CD14-positive monocyte (primary cell): ENCODE data around the gene SNX4. TPM values are rescaled to one million over a fixed set of nuclear protein-coding genes. Genes with fewer than 3 reads are reported as not detected.

Source experiments
- DNase-seq, 3 donors: peaks; one replicate each; pipeline ENCODE4 v3.0.0-alpha.2; 2011 to 2022
- H2AFZ ChIP-seq: 2 replicates; pipeline ENCODE4 v1.6.0; 2012; ENCODE audit warnings: mild to moderate bottlenecking, low read depth, low read length, inconsistent platforms; ENCODE audit not compliant: insufficient read depth, poor library complexity, severe bottlenecking
- H3K27ac ChIP-seq, 2 donors: 1 replicate in 1 of 2; 2 replicates in 1 of 2; pipeline ENCODE4 v1.5.1; 2012 to 2013; ENCODE audit warnings: low read length in 2 of 2, control low read depth in 1 of 2, inconsistent platforms in 1 of 2, low read depth in 1 of 2, mild to moderate bottlenecking in 1 of 2
- H3K27me3 ChIP-seq, 2 donors: one replicate each; pipeline versions ENCODE4 v1.6.0 to v1.6.1; 2011 to 2013; ENCODE audit warnings: low read length in 2 of 2; ENCODE audit not compliant: control insufficient read depth in 2 of 2, insufficient read depth in 2 of 2
- H3K36me3 ChIP-seq, 2 donors: replicated peaks in 1 of 2; 1 replicate in 1 of 2; 2 replicates in 1 of 2; pipeline versions ENCODE4 v1.5.1 to v1.6.1; 2012 to 2013; ENCODE audit warnings: low read length in 2 of 2, control low read depth in 1 of 2, inconsistent platforms in 1 of 2, mild to moderate bottlenecking in 1 of 2; ENCODE audit not compliant: insufficient read depth in 2 of 2, control insufficient read depth in 1 of 2
- H3K4me1 ChIP-seq, 2 donors: 1 replicate in 1 of 2; 2 replicates in 1 of 2; pipeline versions ENCODE4 v1.5.1 to v1.6.1; 2012 to 2013; ENCODE audit warnings: low read length in 2 of 2, control low read depth in 1 of 2, inconsistent platforms in 1 of 2, mild to moderate bottlenecking in 1 of 2, moderate library complexity in 1 of 2; ENCODE audit not compliant: insufficient read depth in 2 of 2, control insufficient read depth in 1 of 2
- H3K4me2 ChIP-seq: replicated peaks from 2 replicates; pipeline ENCODE3; 2012; ENCODE audit warnings: low read length, moderate library complexity, mild to moderate bottlenecking; ENCODE audit not compliant: poor library complexity, severe bottlenecking; ENCODE audit errors: extremely low read depth
- H3K4me3 ChIP-seq, 3 experiments: fragments of 200-600 bp in 1 of 3; sonication (generic) in 1 of 3; replicated peaks in 1 of 3; 1 replicate in 2 of 3; 2 replicates in 1 of 3; pipeline ENCODE4 v1.5.1; 2011 to 2013; ENCODE audit warnings: low read length in 3 of 3, mild to moderate bottlenecking in 3 of 3, control low read depth in 2 of 3, low read depth in 2 of 3, inconsistent platforms in 1 of 3, moderate library complexity in 1 of 3
- H3K79me2 ChIP-seq: 2 replicates; pipeline ENCODE4 v1.6.0; 2012; ENCODE audit warnings: mild to moderate bottlenecking, control low read depth, inconsistent platforms, low read length, moderate library complexity; ENCODE audit not compliant: insufficient read depth
- H3K9ac ChIP-seq: 2 replicates; pipeline ENCODE4 v1.6.0; 2017; ENCODE audit warnings: low read length, mild to moderate bottlenecking; ENCODE audit not compliant: insufficient read depth, poor library complexity, severe bottlenecking
- H3K9me3 ChIP-seq, 2 donors: replicated peaks in 1 of 2; 1 replicate in 1 of 2; 2 replicates in 1 of 2; pipeline versions ENCODE4 v1.5.1 to v1.6.1; 2012 to 2013; ENCODE audit warnings: low read length in 2 of 2, control low read depth in 1 of 2; ENCODE audit not compliant: control insufficient read depth in 1 of 2, insufficient read depth in 1 of 2
- H4K20me1 ChIP-seq: 2 replicates; pipeline ENCODE4 v1.6.0; 2012; ENCODE audit warnings: mild to moderate bottlenecking, low read length, control low read depth, moderate library complexity; ENCODE audit not compliant: insufficient read depth
- H3K27ac Mint-ChIP-seq, 7 donors: one replicate each; pipeline ENCODE4 v1.8.0; 2020; ENCODE audit warnings: mild to moderate bottlenecking in 7 of 7, mixed read lengths in 7 of 7, moderate library complexity in 6 of 7, inconsistent platforms in 2 of 7
- H3K27me3 Mint-ChIP-seq, 3 donors: one replicate each; pipeline ENCODE4 v1.8.0; 2021 to 2022; ENCODE audit warnings: low read depth in 3 of 3, mild to moderate bottlenecking in 3 of 3, mixed read lengths in 3 of 3, moderate library complexity in 3 of 3, inconsistent platforms in 1 of 3
- H3K36me3 Mint-ChIP-seq, 2 donors: one replicate each; pipeline ENCODE4 v1.8.0; 2020; ENCODE audit warnings: mixed read lengths in 2 of 2, inconsistent platforms in 1 of 2, mild to moderate bottlenecking in 1 of 2
- H3K4me1 Mint-ChIP-seq: one replicate; pipeline ENCODE4 v1.8.0; 2020; ENCODE audit warnings: mild to moderate bottlenecking, mixed read lengths
- H3K4me3 Mint-ChIP-seq, 2 donors: one replicate each; pipeline ENCODE4 v1.8.0; 2020; ENCODE audit warnings: mild to moderate bottlenecking in 2 of 2, mixed read lengths in 2 of 2, moderate library complexity in 1 of 2
- H3K9me3 Mint-ChIP-seq, 7 donors: one replicate each; pipeline ENCODE4 v1.8.0; 2020 to 2022; ENCODE audit warnings: mixed read lengths in 7 of 7, mild to moderate bottlenecking in 6 of 7, moderate library complexity in 6 of 7, inconsistent platforms in 2 of 7
- WGBS: methylation state at CpG from one replicate; pipeline ENCODE4 v1.1.5; 2013; ENCODE audit warnings: missing lambda C conversion rate; ENCODE audit not compliant: insufficient coverage; 5-methylcytosine and 5-hydroxymethylcytosine counted together
- intact Hi-C, 2 donors: fragments of 100-400 bp; cut with micrococcal nuclease; formaldehyde crosslinking; loops; one replicate each; pipeline versions ENCODE4 v1.15.0 to v1.15.1; 2023
- polyA plus RNA-seq, 3 donors: library from polyadenylated mRNA; depleted of rRNA in 1 of 3; unstranded in 2 of 3; stranded (reverse) in 1 of 3; fragments of 300-500 nt in 2 of 3; fragments of >200 nt in 1 of 3; fragmentation: Illumina TruSeq in 2 of 3; gene quantifications; 1 replicate in 2 of 3; 2 replicates in 1 of 3; pipeline ENCODE4 v1.2.3, GENCODE V29; 2012 to 2021
- TF ChIP-seq, protein P1 (sequence below): fragments of 200-600 bp; IDR thresholded peaks from one replicate; pipeline ENCODE4 v1.8.0; 2022; ENCODE audit warnings: antibody characterized with exemption, mild to moderate bottlenecking

Gene SNX4
- polyA plus RNA-seq, 3 donors = 6.8 to 51.5 (median 40.8) TPM

DNA sequence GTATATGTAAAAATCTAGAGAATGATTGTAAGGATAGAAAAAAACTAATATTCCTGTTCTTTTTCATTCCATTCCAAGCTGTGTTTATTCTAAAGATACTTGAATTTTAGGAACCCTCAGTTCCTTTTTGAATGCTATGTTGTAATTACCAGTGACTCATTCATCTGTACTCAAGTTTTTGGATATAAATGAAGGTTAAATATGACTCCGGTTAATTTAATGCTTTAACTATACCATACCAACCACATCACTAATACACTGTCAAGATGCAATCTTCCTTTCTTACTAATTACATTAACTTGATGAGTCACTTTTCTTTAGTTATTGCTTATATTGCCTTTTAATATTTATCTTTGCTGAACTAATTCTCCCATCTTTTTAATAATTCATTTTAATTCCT lies 76.1 kb downstream of the SNX4 start:
- H3K79me2 ChIP-seq = no peaks in the 10 kb centered on the region
- no peak overlapping the region for H3K27ac ChIP-seq
- H2AFZ ChIP-seq = no peak overlapping the region
- intact Hi-C loops = no loop called here
- peaks cover 11% of the 10 kb centered on the region for H3K4me1 Mint-ChIP-seq
- H3K4me3 Mint-ChIP-seq = no peak overlapping the region
- no peak overlapping the region for H3K9ac ChIP-seq
- H3K27ac Mint-ChIP-seq = no peak overlapping the region
- no CpG with 5 or more reads among the region's 1 CpG for WGBS
- H3K36me3 Mint-ChIP-seq = peaks cover 26 to 43% of the 10 kb centered on the region in 2 donors
- H3K9me3 Mint-ChIP-seq = peaks cover 0 to 4% (median 0%) of the 10 kb centered on the region in 7 donors
- TF ChIP-seq, protein P1, sequence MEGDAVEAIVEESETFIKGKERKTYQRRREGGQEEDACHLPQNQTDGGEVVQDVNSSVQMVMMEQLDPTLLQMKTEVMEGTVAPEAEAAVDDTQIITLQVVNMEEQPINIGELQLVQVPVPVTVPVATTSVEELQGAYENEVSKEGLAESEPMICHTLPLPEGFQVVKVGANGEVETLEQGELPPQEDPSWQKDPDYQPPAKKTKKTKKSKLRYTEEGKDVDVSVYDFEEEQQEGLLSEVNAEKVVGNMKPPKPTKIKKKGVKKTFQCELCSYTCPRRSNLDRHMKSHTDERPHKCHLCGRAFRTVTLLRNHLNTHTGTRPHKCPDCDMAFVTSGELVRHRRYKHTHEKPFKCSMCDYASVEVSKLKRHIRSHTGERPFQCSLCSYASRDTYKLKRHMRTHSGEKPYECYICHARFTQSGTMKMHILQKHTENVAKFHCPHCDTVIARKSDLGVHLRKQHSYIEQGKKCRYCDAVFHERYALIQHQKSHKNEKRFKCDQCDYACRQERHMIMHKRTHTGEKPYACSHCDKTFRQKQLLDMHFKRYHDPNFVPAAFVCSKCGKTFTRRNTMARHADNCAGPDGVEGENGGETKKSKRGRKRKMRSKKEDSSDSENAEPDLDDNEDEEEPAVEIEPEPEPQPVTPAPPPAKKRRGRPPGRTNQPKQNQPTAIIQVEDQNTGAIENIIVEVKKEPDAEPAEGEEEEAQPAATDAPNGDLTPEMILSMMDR = no peak
- peaks cover 0 to 7% of the 10 kb centered on the region in 2 donors for H3K4me1 ChIP-seq
- H3K4me3 ChIP-seq = no peak overlapping the region
- H4K20me1 ChIP-seq = no peaks in the 10 kb centered on the region
- no peak overlapping the region for H3K4me2 ChIP-seq
- DNase-seq = peak; percentile 19 to 52 (median 49)
- peaks cover 28 to 39% of the 10 kb centered on the region in 2 donors for H3K36me3 ChIP-seq
- no peaks in the 10 kb centered on the region for H3K9me3 ChIP-seq
- H3K27me3 Mint-ChIP-seq = peaks cover 0 to 2% (median 1%) of the 10 kb centered on the region in 3 donors
- H3K27me3 ChIP-seq = no peaks in the 10 kb centered on the region

DNA sequence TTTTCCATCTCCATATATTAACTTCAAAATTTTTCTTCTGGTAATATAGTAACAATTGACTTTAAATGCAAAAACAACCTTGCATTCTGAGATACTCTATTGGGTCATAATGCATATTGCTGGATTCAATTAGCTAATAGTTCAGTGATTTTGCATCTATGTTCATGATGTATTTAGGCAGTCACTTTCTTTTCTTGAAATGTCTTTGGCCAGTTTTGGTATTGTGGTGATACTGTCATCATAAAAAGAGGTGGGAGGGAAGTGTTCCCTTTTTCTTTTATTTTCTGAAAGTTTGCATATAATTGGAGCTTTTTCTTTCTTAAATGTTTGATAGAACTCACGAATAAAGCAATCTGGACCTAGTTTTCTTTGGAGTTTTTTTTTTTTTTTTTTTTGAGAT lies 77.5 kb downstream of the SNX4 start:
- H3K36me3 ChIP-seq = peaks cover 15 to 25% of the 10 kb centered on the region in 2 donors
- no peaks in the 10 kb centered on the region for H4K20me1 ChIP-seq
- no peak overlapping the region for H3K4me3 ChIP-seq
- TF ChIP-seq, protein P1 = no peak
- intact Hi-C loops = no loop called here
- no peaks in the 10 kb centered on the region for H3K9me3 ChIP-seq
- peaks cover 0 to 7% of the 10 kb centered on the region in 2 donors for H3K4me1 ChIP-seq
- no peak overlapping the region for H2AFZ ChIP-seq
- peaks cover 1 to 2% (median 2%) of the 10 kb centered on the region in 3 donors for H3K27me3 Mint-ChIP-seq
- H3K9me3 Mint-ChIP-seq = peaks cover 0 to 4% (median 0%) of the 10 kb centered on the region in 7 donors
- WGBS = no CpG with 5 or more reads among the region's 1 CpG
- no peak overlapping the region for H3K27ac ChIP-seq
- no peak overlapping the region for H3K4me3 Mint-ChIP-seq
- no peak overlapping the region for H3K9ac ChIP-seq
- peaks cover 18 to 31% of the 10 kb centered on the region in 2 donors for H3K36me3 Mint-ChIP-seq
- peaks cover 11% of the 10 kb centered on the region for H3K4me1 Mint-ChIP-seq
- no peak overlapping the region for H3K4me2 ChIP-seq
- H3K79me2 ChIP-seq = no peaks in the 10 kb centered on the region
- DNase-seq = no peak
- no peak overlapping the region for H3K27ac Mint-ChIP-seq
- H3K27me3 ChIP-seq = no peaks in the 10 kb centered on the region
